ENCODE measurements around the gene PTCRA. TPM values are rescaled to one million over a fixed set of nuclear protein-coding genes. Genes with fewer than 3 reads are reported as not detected.
A peak's percentile ranks its signal among the peaks of the same experiment; 100 is the strongest.
"Not testable (repeated sequence)": the region's sequence is repeated elsewhere in the genome, so short reads cannot be mapped to it uniquely, and the experiment has no call there.

Gene PTCRA
- total and polyA plus RNA-seq, 2 donors from 2014 or later, result not detected

GRCh38 chr6:42899871-42900270, 16.0 kb upstream of the PTCRA start:
- Histone ChIP-seq H3K4me3 (ENCODE audit: low read length in 3 of 3) (no peak overlapping the region), H3K9ac (ENCODE audit: low read length in 3 of 3) (no peak overlapping the region), H3K4me1 (ENCODE audit: control insufficient read depth in 2 of 3, insufficient read depth in 2 of 3, low read depth in 1 of 3, low read length in 3 of 3) (peaks cover 0 to 2% (median 2%) of the 10 kb centered on the region in 3 donors), H3K36me3 (ENCODE audit: control insufficient read depth in 2 of 3, insufficient read depth in 3 of 3, low read length in 3 of 3) (no peaks in the 10 kb centered on the region), H3K9me3 (ENCODE audit: control insufficient read depth in 2 of 3, insufficient read depth in 1 of 3, low read length in 3 of 3) (no peaks in the 10 kb centered on the region), H3K27ac (ENCODE audit: low read depth in 2 of 2, low read length in 2 of 2) (no peak overlapping the region), H3K27me3 (ENCODE audit: control insufficient read depth, insufficient read depth, low read length) (no peaks in the 10 kb centered on the region)
- intact Hi-C loops (cut with DNase I), result no loop called here
- DNase-seq (peak in 3 of 5 donors; percentile 41 to 84 (median 67)), FAIRE-seq (no peak)
- no peak for TF ChIP-seq CTCF (IDR thresholded peaks at IDR 0.05; ENCODE audit: borderline replicate concordance, extremely low read depth, insufficient read depth)

GRCh38 chr6:42901538-42901957, 14.3 kb upstream of the PTCRA start:
- intact Hi-C loops (cut with DNase I), result no loop called here
- Histone ChIP-seq H3K9me3 (ENCODE audit: control insufficient read depth in 2 of 3, insufficient read depth in 1 of 3, low read length in 3 of 3) (no peaks in the 10 kb centered on the region), H3K27ac (ENCODE audit: low read depth in 2 of 2, low read length in 2 of 2) (no peak overlapping the region), H3K4me3 (ENCODE audit: low read length in 3 of 3) (peak overlapping the region in 1 of 3 donors; percentile 22), H3K36me3 (ENCODE audit: control insufficient read depth in 2 of 3, insufficient read depth in 3 of 3, low read length in 3 of 3) (no peaks in the 10 kb centered on the region), H3K4me1 (ENCODE audit: control insufficient read depth in 2 of 3, insufficient read depth in 2 of 3, low read depth in 1 of 3, low read length in 3 of 3) (peaks cover 0 to 2% (median 2%) of the 10 kb centered on the region in 3 donors), H3K27me3 (ENCODE audit: control insufficient read depth, insufficient read depth, low read length) (no peaks in the 10 kb centered on the region), H3K9ac (ENCODE audit: low read length in 3 of 3) (peak overlapping the region in 1 of 3 donors; percentile 27)
- FAIRE-seq (peak; percentile 44), DNase-seq (peak; percentile 77 to 95 (median 82))
- peak; percentile 96 for TF ChIP-seq CTCF (IDR thresholded peaks at IDR 0.05; ENCODE audit: borderline replicate concordance, extremely low read depth, insufficient read depth)

- H3K9me3 ChIP-seq (ENCODE audit: control insufficient read depth in 2 of 3, insufficient read depth in 1 of 3, low read length in 3 of 3); FAIRE-seq; H3K27me3 ChIP-seq (ENCODE audit: control insufficient read depth, insufficient read depth, low read length); H3K4me1 ChIP-seq (ENCODE audit: control insufficient read depth in 2 of 3, insufficient read depth in 2 of 3, low read depth in 1 of 3, low read length in 3 of 3); intact Hi-C loops (cut with DNase I); H3K36me3 ChIP-seq (ENCODE audit: control insufficient read depth in 2 of 3, insufficient read depth in 3 of 3, low read length in 3 of 3); H3K27ac ChIP-seq (ENCODE audit: low read depth in 2 of 2, low read length in 2 of 2); H3K9ac ChIP-seq (ENCODE audit: low read length in 3 of 3); DNase-seq: not testable (repeated sequence)
- H3K4me3 ChIP-seq (ENCODE audit: low read length in 3 of 3), result peak overlapping the region in 1 of 3 donors; percentile 22
Measured at GRCh38 chr6:42902429-42903263, 13.2 kb upstream of the PTCRA start.

GRCh38 chr6:42904467-42904866, 11.4 kb upstream of the PTCRA start:
- H3K4me1 ChIP-seq (ENCODE audit: control insufficient read depth in 2 of 3, insufficient read depth in 2 of 3, low read depth in 1 of 3, low read length in 3 of 3), result peaks cover 0 to 2% (median 2%) of the 10 kb centered on the region in 3 donors
- H3K9me3 ChIP-seq (ENCODE audit: control insufficient read depth in 2 of 3, insufficient read depth in 1 of 3, low read length in 3 of 3), result no peaks in the 10 kb centered on the region
- intact Hi-C loops (cut with DNase I), result no loop called here
- DNase-seq (no peak), FAIRE-seq (no peak)
- no peak for TF ChIP-seq CTCF (IDR thresholded peaks at IDR 0.05; ENCODE audit: borderline replicate concordance, extremely low read depth, insufficient read depth)
- H3K36me3 ChIP-seq (ENCODE audit: control insufficient read depth in 2 of 3, insufficient read depth in 3 of 3, low read length in 3 of 3), result no peaks in the 10 kb centered on the region
- no peak overlapping the region for H3K9ac ChIP-seq (ENCODE audit: low read length in 3 of 3)
- no peaks in the 10 kb centered on the region for H3K27me3 ChIP-seq (ENCODE audit: control insufficient read depth, insufficient read depth, low read length)
- no peak overlapping the region for H3K4me3 ChIP-seq (ENCODE audit: low read length in 3 of 3)
- H3K27ac ChIP-seq (ENCODE audit: low read depth in 2 of 2, low read length in 2 of 2), result no peak overlapping the region
